ENCODE results near the gene SUSD1. TPM values are rescaled to one million over a fixed set of nuclear protein-coding genes. Genes with fewer than 3 reads are reported as not detected.

SUSD1 gene
- total RNA-seq, 2 experiments from 2014 or later: 0.32 TPM; not detected in 1

DNA sequence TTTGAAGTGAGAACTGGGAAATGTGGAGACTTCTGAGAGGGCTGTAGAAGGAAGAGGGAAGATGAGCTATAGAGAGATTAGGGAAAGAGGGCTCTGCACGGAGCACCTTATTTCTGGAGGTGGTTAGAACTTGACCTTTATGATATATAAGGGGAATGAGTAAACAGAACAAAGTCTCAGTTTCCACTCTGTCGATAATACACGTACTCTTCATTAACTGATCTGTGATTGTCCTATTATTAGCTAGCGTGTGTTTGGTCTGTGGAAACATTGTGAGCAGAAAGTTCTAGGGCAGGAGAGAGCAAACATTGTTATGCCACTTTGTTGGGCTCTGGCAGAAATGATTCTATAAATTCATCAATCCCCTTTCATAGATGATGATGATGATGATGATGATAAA lies 159.9 kb downstream of the SUSD1 start:
- Histone ChIP-seq H3K9me2 (ENCODE audit: insufficient read depth, low read length) (no peaks in the 10 kb centered on the region), H3K4me3 (ENCODE audit: low read depth, low read length, poor library complexity, severe bottlenecking) (no peak overlapping the region), H4K20me1 (ENCODE audit: insufficient read depth, low read length) (no peaks in the 10 kb centered on the region), H2AFZ (ENCODE audit: low read length) (no peak overlapping the region), H3K79me2 (ENCODE audit: insufficient read depth, low read depth, low read length) (no peaks in the 10 kb centered on the region), H3K4me2 (ENCODE audit: low read length) (no peak overlapping the region), H3K4me1 (ENCODE audit: insufficient read depth, low read length, poor library complexity, severe bottlenecking) (peaks cover 9% of the 10 kb centered on the region), H3K27ac (ENCODE audit: low read depth, low read length, poor library complexity, severe bottlenecking) (no peak overlapping the region), H3K36me3 (ENCODE audit: insufficient read depth, low read length) (no peaks in the 10 kb centered on the region), H3K9me3 (ENCODE audit: low read length) (no peaks in the 10 kb centered on the region)
- intact Hi-C loops (cut with micrococcal nuclease; ENCODE audit: unreplicated experiment): no loop called here
- ChIA-PET POLR2A (interaction anchor here (0.6 kb wide), 1 partner anchor 12 kb away, joined by 3 read pairs; no protein-coding TSS in a partner anchor), CTCF (ENCODE audit: unreplicated experiment) (interaction anchor here (1.0 kb wide), 1 partner anchor 22 kb away, joined by 4 read pairs; no protein-coding TSS in a partner anchor)
- TF ChIP-seq CTCF (conservative IDR thresholded peaks at IDR 0.05; ENCODE audit: low read length): no peak
- TF ChIP-seq EZH2phosphoT487 (IDR thresholded peaks at IDR 0.05; ENCODE audit: borderline replicate concordance, low read depth, low read length): no peak
- BruUV-seq (replicated peaks): no TSS peak
- DNase-seq (ENCODE audit: low spot score): no peak

DNA sequence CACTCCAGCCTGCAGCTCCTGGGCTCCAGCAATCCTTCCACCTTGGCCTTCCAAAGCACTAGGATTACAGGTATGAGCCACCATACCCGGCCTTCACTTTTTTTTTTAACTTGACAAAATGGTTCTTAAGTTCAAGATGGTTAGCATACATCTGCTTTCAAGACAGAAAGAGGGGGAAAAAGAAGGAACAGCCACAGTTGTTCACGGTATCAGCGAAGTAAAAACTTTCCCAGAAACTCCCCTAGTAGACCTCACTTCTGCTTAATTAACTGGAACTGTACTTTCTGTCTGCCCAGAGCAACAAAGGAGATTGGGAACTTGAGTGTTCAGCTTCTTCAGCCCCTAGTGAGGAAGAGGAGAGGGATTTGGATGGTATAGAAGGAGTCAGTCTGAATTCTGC lies 161.8 kb downstream of the SUSD1 start:
- Histone ChIP-seq H3K27ac (ENCODE audit: low read depth, low read length, poor library complexity, severe bottlenecking) (no peak overlapping the region), H2AFZ (ENCODE audit: low read length) (no peak overlapping the region), H3K9me2 (ENCODE audit: insufficient read depth, low read length) (no peaks in the 10 kb centered on the region), H4K20me1 (ENCODE audit: insufficient read depth, low read length) (no peaks in the 10 kb centered on the region), H3K79me2 (ENCODE audit: insufficient read depth, low read depth, low read length) (no peaks in the 10 kb centered on the region), H3K4me3 (ENCODE audit: low read depth, low read length, poor library complexity, severe bottlenecking) (no peak overlapping the region), H3K9me3 (ENCODE audit: low read length) (no peaks in the 10 kb centered on the region), H3K36me3 (ENCODE audit: insufficient read depth, low read length) (no peaks in the 10 kb centered on the region), H3K4me1 (ENCODE audit: insufficient read depth, low read length, poor library complexity, severe bottlenecking) (peaks cover 9% of the 10 kb centered on the region), H3K4me2 (ENCODE audit: low read length) (no peak overlapping the region)
- no peak for TF ChIP-seq EZH2phosphoT487 (IDR thresholded peaks at IDR 0.05; ENCODE audit: borderline replicate concordance, low read depth, low read length)
- TF ChIP-seq CTCF (conservative IDR thresholded peaks at IDR 0.05; ENCODE audit: low read length): no peak
- BruUV-seq (replicated peaks): no TSS peak
- intact Hi-C loops (cut with micrococcal nuclease; ENCODE audit: unreplicated experiment): loop anchor here (5.0 kb wide), 1 partner anchor 59 kb away; no protein-coding TSS in a partner anchor
- ChIA-PET CTCF (ENCODE audit: unreplicated experiment) (no interaction called here), POLR2A (interaction anchor here (0.9 kb wide), 1 partner anchor 867 kb away, joined by 3 read pairs; no protein-coding TSS in a partner anchor)
- DNase-seq (ENCODE audit: low spot score): no peak

GRCh38 chr9:112012026-112012902 lies 162.8 kb downstream of the SUSD1 start:
- DNase-seq (ENCODE audit: low spot score): peak; percentile 20
- H3K9me2 ChIP-seq (ENCODE audit: insufficient read depth, low read length): no peaks in the 10 kb centered on the region
- H3K4me2 ChIP-seq (ENCODE audit: low read length): no peak overlapping the region
- H3K4me1 ChIP-seq (ENCODE audit: insufficient read depth, low read length, poor library complexity, severe bottlenecking): peaks cover 9% of the 10 kb centered on the region
- no peak overlapping the region for H3K27ac ChIP-seq (ENCODE audit: low read depth, low read length, poor library complexity, severe bottlenecking)
- no peaks in the 10 kb centered on the region for H4K20me1 ChIP-seq (ENCODE audit: insufficient read depth, low read length)
- H3K9me3 ChIP-seq (ENCODE audit: low read length): no peaks in the 10 kb centered on the region
- intact Hi-C loops (cut with micrococcal nuclease; ENCODE audit: unreplicated experiment): loop anchor here (5.0 kb wide), 1 partner anchor 60 kb away; no protein-coding TSS in a partner anchor
- H3K4me3 ChIP-seq (ENCODE audit: low read depth, low read length, poor library complexity, severe bottlenecking): no peak overlapping the region
- ChIA-PET CTCF (ENCODE audit: unreplicated experiment) (no interaction called here), POLR2A (interaction anchor here (0.6 to 1.2 kb wide), 3 partner anchors 12 to 139 kb away, joined by 3 read pairs; no protein-coding TSS in a partner anchor)
- TF ChIP-seq EZH2phosphoT487 (IDR thresholded peaks at IDR 0.05; ENCODE audit: borderline replicate concordance, low read depth, low read length) (no peak), CTCF (conservative IDR thresholded peaks at IDR 0.05; ENCODE audit: low read length) (no peak)
- no TSS peak for BruUV-seq (replicated peaks)
- H2AFZ ChIP-seq (ENCODE audit: low read length): no peak overlapping the region
- no peaks in the 10 kb centered on the region for H3K36me3 ChIP-seq (ENCODE audit: insufficient read depth, low read length)
- no peaks in the 10 kb centered on the region for H3K79me2 ChIP-seq (ENCODE audit: insufficient read depth, low read depth, low read length)
